Measurements from ENCODE around the gene RAB14. TPM values are rescaled to one million over a fixed set of nuclear protein-coding genes. Genes with fewer than 3 reads are reported as not detected.
A peak's percentile ranks its signal among the peaks of the same experiment; 100 is the strongest.

The RAB14 gene
- total RNA-seq, 1 experiment from 2014 or later: 36.0 TPM

- peaks cover 37% of the 10 kb centered on the region for H3K4me1 Mint-ChIP-seq
- ATAC-seq: no peak
- H3K27ac Mint-ChIP-seq: no peak overlapping the region
- TF ChIP-seq ZNF138 (CRISPR knock-in tag; conservative IDR thresholded peaks at IDR 0.05) (no peak), CTCF (IDR thresholded peaks at IDR 0.05) (peak; percentile 55)
- peaks cover 7% of the 10 kb centered on the region; the same call in 1 of the 2 replicates for H3K27me3 Mint-ChIP-seq (ENCODE audit: low read depth)
- no peak for DNase-seq (ENCODE audit: low spot score)
- POLR2A ChIA-PET: no interaction called here
- no peaks in the 10 kb centered on the region for H3K9me3 Mint-ChIP-seq
- no peak overlapping the region for H3K4me3 Mint-ChIP-seq
- no peaks in the 10 kb centered on the region for H3K36me3 Mint-ChIP-seq
- CTCF ChIA-PET: interaction anchor here (0.6 to 2.8 kb wide), 7 partner anchors 9 to 383 kb away, joined by 3 to 6 read pairs (median 3); no protein-coding TSS in a partner anchor
Measured at GRCh38 chr9:121222524-121223171, 21.0 kb upstream of the RAB14 start.

DNA sequence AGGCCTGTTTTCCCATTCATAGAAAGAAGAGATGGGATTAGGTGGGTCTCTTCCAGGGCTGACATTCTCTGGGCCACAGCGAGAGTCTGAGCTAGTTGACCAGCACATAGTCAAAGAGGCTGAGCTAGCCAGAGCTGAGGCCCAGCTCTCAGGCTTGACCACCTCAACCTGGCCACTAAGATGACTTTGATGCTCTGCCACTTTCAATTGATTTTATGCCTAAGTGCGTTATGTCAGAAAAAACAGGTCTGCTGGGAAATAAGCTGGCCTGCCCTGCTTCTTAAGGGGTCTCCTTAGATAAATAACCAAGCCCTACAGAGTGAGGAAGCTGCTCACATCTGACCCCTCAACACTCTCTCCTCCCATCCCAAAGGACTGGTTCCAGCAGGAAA is 20.0 kb upstream of the RAB14 start:
- ATAC-seq (peak; percentile 22), DNase-seq (ENCODE audit: low spot score) (no peak)
- Mint-ChIP-seq H3K27me3 (ENCODE audit: low read depth) (peaks cover 7% of the 10 kb centered on the region; the same call in 1 of the 2 replicates), H3K36me3 (no peaks in the 10 kb centered on the region), H3K4me3 (peak overlapping the region; percentile 57), H3K27ac (peak overlapping the region; percentile 96), H3K4me1 (peaks cover 37% of the 10 kb centered on the region), H3K9me3 (no peaks in the 10 kb centered on the region)
- POLR2A ChIA-PET: interaction anchor here (0.9 kb wide), 1 partner anchor 98 kb away, joined by 3 read pairs; no protein-coding TSS in a partner anchor
- no peak for TF ChIP-seq SOX15 (CRISPR knock-in tag; IDR thresholded peaks at IDR 0.05)
- no peak for TF ChIP-seq SMAD4 (CRISPR knock-in tag; IDR thresholded peaks at IDR 0.05)
- no peak for TF ChIP-seq ZNF416 (CRISPR knock-in tag; IDR thresholded peaks at IDR 0.05)
- no peak for TF ChIP-seq NFE2L1 (CRISPR knock-in tag; IDR thresholded peaks at IDR 0.05)
- no peak for TF ChIP-seq ZNF121 (CRISPR knock-in tag; IDR thresholded peaks at IDR 0.05)
- TF ChIP-seq NFYB (CRISPR knock-in tag; conservative IDR thresholded peaks at IDR 0.05; ENCODE audit: low read depth): no peak
- TF ChIP-seq, protein P1, sequence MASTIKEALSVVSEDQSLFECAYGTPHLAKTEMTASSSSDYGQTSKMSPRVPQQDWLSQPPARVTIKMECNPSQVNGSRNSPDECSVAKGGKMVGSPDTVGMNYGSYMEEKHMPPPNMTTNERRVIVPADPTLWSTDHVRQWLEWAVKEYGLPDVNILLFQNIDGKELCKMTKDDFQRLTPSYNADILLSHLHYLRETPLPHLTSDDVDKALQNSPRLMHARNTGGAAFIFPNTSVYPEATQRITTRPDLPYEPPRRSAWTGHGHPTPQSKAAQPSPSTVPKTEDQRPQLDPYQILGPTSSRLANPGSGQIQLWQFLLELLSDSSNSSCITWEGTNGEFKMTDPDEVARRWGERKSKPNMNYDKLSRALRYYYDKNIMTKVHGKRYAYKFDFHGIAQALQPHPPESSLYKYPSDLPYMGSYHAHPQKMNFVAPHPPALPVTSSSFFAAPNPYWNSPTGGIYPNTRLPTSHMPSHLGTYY (CRISPR knock-in tag; IDR thresholded peaks at IDR 0.05): no peak
- TF ChIP-seq ESRRA (CRISPR knock-in tag; IDR thresholded peaks at IDR 0.05; ENCODE audit: borderline replicate concordance): no peak
- TF ChIP-seq ATF3 (CRISPR knock-in tag; conservative IDR thresholded peaks at IDR 0.05): no peak
- no peak for TF ChIP-seq TEAD4 (CRISPR knock-in tag; IDR thresholded peaks at IDR 0.05)
- no peak; the same call in 1 of the 2 replicates for TF ChIP-seq SP1 (CRISPR knock-in tag; conservative IDR thresholded peaks at IDR 0.05)
- no peak for TF ChIP-seq E2F5 (CRISPR knock-in tag; IDR thresholded peaks at IDR 0.05)
- TF ChIP-seq TCF7 (CRISPR knock-in tag; IDR thresholded peaks at IDR 0.05; ENCODE audit: low read depth): no peak
- no peak for TF ChIP-seq RELA (CRISPR knock-in tag; IDR thresholded peaks at IDR 0.05; ENCODE audit: borderline replicate concordance)
- TF ChIP-seq, protein P2, sequence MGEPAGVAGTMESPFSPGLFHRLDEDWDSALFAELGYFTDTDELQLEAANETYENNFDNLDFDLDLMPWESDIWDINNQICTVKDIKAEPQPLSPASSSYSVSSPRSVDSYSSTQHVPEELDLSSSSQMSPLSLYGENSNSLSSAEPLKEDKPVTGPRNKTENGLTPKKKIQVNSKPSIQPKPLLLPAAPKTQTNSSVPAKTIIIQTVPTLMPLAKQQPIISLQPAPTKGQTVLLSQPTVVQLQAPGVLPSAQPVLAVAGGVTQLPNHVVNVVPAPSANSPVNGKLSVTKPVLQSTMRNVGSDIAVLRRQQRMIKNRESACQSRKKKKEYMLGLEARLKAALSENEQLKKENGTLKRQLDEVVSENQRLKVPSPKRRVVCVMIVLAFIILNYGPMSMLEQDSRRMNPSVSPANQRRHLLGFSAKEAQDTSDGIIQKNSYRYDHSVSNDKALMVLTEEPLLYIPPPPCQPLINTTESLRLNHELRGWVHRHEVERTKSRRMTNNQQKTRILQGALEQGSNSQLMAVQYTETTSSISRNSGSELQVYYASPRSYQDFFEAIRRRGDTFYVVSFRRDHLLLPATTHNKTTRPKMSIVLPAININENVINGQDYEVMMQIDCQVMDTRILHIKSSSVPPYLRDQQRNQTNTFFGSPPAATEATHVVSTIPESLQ (CRISPR knock-in tag; IDR thresholded peaks at IDR 0.05): no peak
- no peak for TF ChIP-seq IRF2 (CRISPR knock-in tag; IDR thresholded peaks at IDR 0.05; ENCODE audit: borderline replicate concordance, low read depth)
- no peak for TF ChIP-seq ZNF425 (CRISPR knock-in tag; conservative IDR thresholded peaks at IDR 0.05)
- CTCF ChIA-PET: interaction anchor here (0.5 to 2.6 kb wide), 8 partner anchors 9 to 98 kb away, joined by 3 to 10 read pairs (median 4); partner anchors contain the start of gene GSN
